Testis (tissue), 3 donors: ENCODE results near the gene MCRS1. TPM values are rescaled to one million over a fixed set of nuclear protein-coding genes. Genes with fewer than 3 reads are reported as not detected.
A peak's percentile ranks its signal among the peaks of the same experiment; 100 is the strongest.

Source experiments
- DNase-seq: peaks from one replicate; pipeline ENCODE4 v3.0.0-alpha.2; 2019
- H3K27ac ChIP-seq, 2 donors: fragments of 200-600 bp; sonication (generic); one replicate each; pipeline ENCODE4 v1.5.1; 2019
- H3K27me3 ChIP-seq: fragments of 200-600 bp; sonication (generic); one replicate; pipeline ENCODE4 v1.5.1; 2019
- H3K36me3 ChIP-seq: fragments of 200-600 bp; sonication (generic); one replicate; pipeline ENCODE4 v1.5.1; 2017; ENCODE audit warnings: low read depth; ENCODE audit errors: missing control alignments
- H3K4me1 ChIP-seq: fragments of 200-600 bp; sonication (generic); one replicate; pipeline ENCODE4 v1.5.1; 2019
- H3K4me3 ChIP-seq, 2 donors: fragments of 200-600 bp; sonication (generic); one replicate each; pipeline ENCODE4 v1.5.1; 2017 to 2019
- H3K9me3 ChIP-seq: fragments of 200-600 bp; sonication (generic); one replicate; pipeline ENCODE4 v1.5.1; 2017
- CTCF ChIP-seq, 3 experiments: fragments of 450-650 bp in 2 of 3; fragments of 200-600 bp in 1 of 3; sonication (generic) in 1 of 3; IDR thresholded peaks; one replicate each; pipeline ENCODE4 v1.5.1; 2016 to 2019; ENCODE audit warnings: antibody characterized with exemption in 3 of 3, mild to moderate bottlenecking in 2 of 3, moderate library complexity in 1 of 3
- POLR2A ChIP-seq: fragments of 450-650 bp; IDR thresholded peaks from one replicate; pipeline ENCODE4 v1.6.1; 2017; ENCODE audit warnings: antibody characterized with exemption, mild to moderate bottlenecking, moderate library complexity
- WGBS, 2 donors: methylation state at CpG; one replicate each; pipeline ENCODE4 v1.1.5; 2018; 5-methylcytosine and 5-hydroxymethylcytosine counted together
- intact Hi-C: fragments of 100-400 bp; cut with DNase I; formaldehyde crosslinking; loops from one replicate; pipeline ENCODE4 v1.15.1; 2023; ENCODE audit warnings: low total_unique reads
- polyA plus RNA-seq: library from polyadenylated mRNA; stranded (reverse); fragments of 350-450 nt; fragmentation: Illumina TruSeq; extraction: RNeasy Lipid Tissue Mini Kit (QIAGEN cat#74804); gene quantifications from one replicate; pipeline ENCODE4 v1.2.3, GENCODE V29; 2014; ENCODE audit warnings: low read depth, low replicate concordance; ENCODE audit not compliant: insufficient read depth
- total RNA-seq, 2 donors: library from RNA; depleted of rRNA; stranded (reverse); fragments of >200 nt; gene quantifications; one replicate each; pipeline ENCODE4 v1.2.3, GENCODE V29; 2016

Gene MCRS1
- total and polyA plus RNA-seq, 3 donors from 2014 or later = 95.8 to 105 (median 104) TPM

GRCh38 chr12:49577589-49578315 lies 9.8 kb upstream of the MCRS1 start:
- no peak for TF ChIP-seq CTCF (IDR thresholded peaks at IDR 0.05)
- no peak for TF ChIP-seq POLR2A
- Histone ChIP-seq H3K27me3 (no peaks in the 10 kb centered on the region), H3K4me1 (peaks cover 15% of the 10 kb centered on the region), H3K36me3 (no peaks in the 10 kb centered on the region), H3K4me3 (no peak overlapping the region), H3K27ac (no peak overlapping the region), H3K9me3 (no peaks in the 10 kb centered on the region)
- intact Hi-C loops = no loop called here
- 74 to 82% methylated on average over 9 of the region's 9 CpGs for WGBS, 2 donors
- no peak for DNase-seq

GRCh38 chr12:49568442-49569162 lies 660 bp upstream of the MCRS1 start:
- intact Hi-C loops = no loop called here
- Histone ChIP-seq H3K27ac (peak overlapping the region; percentile 79 to 94), H3K27me3 (no peaks in the 10 kb centered on the region), H3K36me3 (no peaks in the 10 kb centered on the region), H3K4me3 (peak overlapping the region; percentile 90), H3K4me1 (peaks cover 12% of the 10 kb centered on the region), H3K9me3 (no peaks in the 10 kb centered on the region)
- TF ChIP-seq CTCF (IDR thresholded peaks at IDR 0.05) (no peak), POLR2A (no peak)
- no peak for DNase-seq
- 2% methylated on average over 19 of the region's 19 CpGs for WGBS, 2 donors

GRCh38 chr12:49567302-49567610 lies 686 bp downstream of the MCRS1 start:
- TF ChIP-seq POLR2A = no peak
- TF ChIP-seq CTCF (IDR thresholded peaks at IDR 0.05) = no peak
- H3K9me3 ChIP-seq = no peaks in the 10 kb centered on the region
- H3K4me3 ChIP-seq = peak overlapping the region; percentile 90
- DNase-seq = no peak
- H3K4me1 ChIP-seq = peaks cover 12% of the 10 kb centered on the region
- H3K36me3 ChIP-seq = no peaks in the 10 kb centered on the region
- intact Hi-C loops = no loop called here
- WGBS, 2 donors = 0 to 1% methylated on average over 4 to 11 of the region's 11 CpGs
- peak overlapping the region; percentile 79 to 94 for H3K27ac ChIP-seq
- no peaks in the 10 kb centered on the region for H3K27me3 ChIP-seq

- H3K27ac ChIP-seq = no peak overlapping the region
- TF ChIP-seq CTCF (IDR thresholded peaks at IDR 0.05) (no peak), POLR2A (no peak)
- H3K4me3 ChIP-seq = no peak overlapping the region
- H3K9me3 ChIP-seq = no peaks in the 10 kb centered on the region
- H3K4me1 ChIP-seq = peaks cover 12% of the 10 kb centered on the region
- no peaks in the 10 kb centered on the region for H3K27me3 ChIP-seq
- H3K36me3 ChIP-seq = no peaks in the 10 kb centered on the region
- intact Hi-C loops = no loop called here
- 93 to 94% methylated on average over 10 to 12 of the region's 13 CpGs for WGBS, 2 donors
- no peak for DNase-seq
These were observed 1.6 kb downstream of the MCRS1 start for GRCh38 chr12:49566361-49566760.
